ENCODE results near the gene SAA2.

SAA2 gene

DNA sequence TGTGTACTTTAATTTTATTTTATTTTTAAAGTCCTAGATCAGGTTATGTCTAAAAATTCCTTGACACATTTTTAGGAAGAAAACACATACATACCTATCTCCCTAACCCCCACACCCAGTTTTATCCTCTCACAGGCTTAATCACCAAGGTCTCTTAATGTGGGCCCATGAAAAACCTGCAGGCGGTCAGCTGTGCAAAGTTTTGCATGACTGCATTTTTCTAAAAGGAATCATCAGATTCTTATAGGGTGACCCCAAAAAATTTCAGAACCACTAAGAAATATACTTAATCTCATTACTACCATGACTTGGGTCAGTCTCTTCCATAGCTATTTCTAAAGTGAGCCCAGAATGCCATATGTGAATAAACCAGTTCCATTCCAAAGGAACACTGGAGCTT lies 37.4 kb upstream of the SAA2 start:
- TF ChIP-seq, protein P1, sequence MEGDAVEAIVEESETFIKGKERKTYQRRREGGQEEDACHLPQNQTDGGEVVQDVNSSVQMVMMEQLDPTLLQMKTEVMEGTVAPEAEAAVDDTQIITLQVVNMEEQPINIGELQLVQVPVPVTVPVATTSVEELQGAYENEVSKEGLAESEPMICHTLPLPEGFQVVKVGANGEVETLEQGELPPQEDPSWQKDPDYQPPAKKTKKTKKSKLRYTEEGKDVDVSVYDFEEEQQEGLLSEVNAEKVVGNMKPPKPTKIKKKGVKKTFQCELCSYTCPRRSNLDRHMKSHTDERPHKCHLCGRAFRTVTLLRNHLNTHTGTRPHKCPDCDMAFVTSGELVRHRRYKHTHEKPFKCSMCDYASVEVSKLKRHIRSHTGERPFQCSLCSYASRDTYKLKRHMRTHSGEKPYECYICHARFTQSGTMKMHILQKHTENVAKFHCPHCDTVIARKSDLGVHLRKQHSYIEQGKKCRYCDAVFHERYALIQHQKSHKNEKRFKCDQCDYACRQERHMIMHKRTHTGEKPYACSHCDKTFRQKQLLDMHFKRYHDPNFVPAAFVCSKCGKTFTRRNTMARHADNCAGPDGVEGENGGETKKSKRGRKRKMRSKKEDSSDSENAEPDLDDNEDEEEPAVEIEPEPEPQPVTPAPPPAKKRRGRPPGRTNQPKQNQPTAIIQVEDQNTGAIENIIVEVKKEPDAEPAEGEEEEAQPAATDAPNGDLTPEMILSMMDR (conservative IDR thresholded peaks at IDR 0.05; ENCODE audit: low read depth, low read length), result no peak
- Histone ChIP-seq H2AFZ (ENCODE audit: low read depth) (no peak overlapping the region), H3K4me2 (no peak overlapping the region), H4K20me1 (ENCODE audit: insufficient read depth) (no peaks in the 10 kb centered on the region), H3K9ac (no peak overlapping the region), H3K27ac (no peak overlapping the region), H3K4me3 (IDR thresholded peaks at IDR 0.05; ENCODE audit: insufficient read depth, low read depth, low read length) (no peak overlapping the region), H3K4me1 (ENCODE audit: low read depth, poor library complexity, severe bottlenecking) (peaks cover 4% of the 10 kb centered on the region), H3K36me3 (ENCODE audit: insufficient read depth) (no peaks in the 10 kb centered on the region), H3K27me3 (ENCODE audit: insufficient read depth, low read depth) (no peaks in the 10 kb centered on the region), H3K79me2 (ENCODE audit: insufficient read depth, low read depth) (no peaks in the 10 kb centered on the region)

DNA sequence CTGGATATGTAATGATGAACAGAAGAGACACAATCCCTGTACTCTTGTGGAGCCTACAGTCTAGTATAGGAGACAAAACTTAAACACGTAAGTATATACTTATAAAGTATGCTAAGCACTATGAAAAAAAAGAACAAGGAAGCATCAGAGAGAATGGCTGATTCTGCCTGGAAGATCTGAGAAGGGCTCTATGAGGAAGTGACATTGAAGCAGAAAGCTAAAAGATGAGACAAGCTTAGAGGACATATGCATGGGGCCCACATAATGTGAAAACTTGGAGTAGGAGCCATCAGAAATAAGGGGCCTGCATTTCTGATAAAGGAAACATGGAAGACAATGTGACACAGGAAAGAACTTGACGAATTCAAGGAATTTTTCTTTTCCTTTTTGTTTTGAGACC lies 34.2 kb upstream of the SAA2 start:
- Histone ChIP-seq H3K27ac (no peak overlapping the region), H3K4me3 (IDR thresholded peaks at IDR 0.05; ENCODE audit: insufficient read depth, low read depth, low read length) (no peak overlapping the region), H3K4me2 (no peak overlapping the region), H3K36me3 (ENCODE audit: insufficient read depth) (no peaks in the 10 kb centered on the region), H3K9ac (no peak overlapping the region), H4K20me1 (ENCODE audit: insufficient read depth) (no peaks in the 10 kb centered on the region), H3K4me1 (ENCODE audit: low read depth, poor library complexity, severe bottlenecking) (peaks cover 10% of the 10 kb centered on the region), H2AFZ (ENCODE audit: low read depth) (no peak overlapping the region), H3K27me3 (ENCODE audit: insufficient read depth, low read depth) (no peaks in the 10 kb centered on the region), H3K79me2 (ENCODE audit: insufficient read depth, low read depth) (no peaks in the 10 kb centered on the region)
- TF ChIP-seq, protein P1 (conservative IDR thresholded peaks at IDR 0.05; ENCODE audit: low read depth, low read length), result no peak

DNA sequence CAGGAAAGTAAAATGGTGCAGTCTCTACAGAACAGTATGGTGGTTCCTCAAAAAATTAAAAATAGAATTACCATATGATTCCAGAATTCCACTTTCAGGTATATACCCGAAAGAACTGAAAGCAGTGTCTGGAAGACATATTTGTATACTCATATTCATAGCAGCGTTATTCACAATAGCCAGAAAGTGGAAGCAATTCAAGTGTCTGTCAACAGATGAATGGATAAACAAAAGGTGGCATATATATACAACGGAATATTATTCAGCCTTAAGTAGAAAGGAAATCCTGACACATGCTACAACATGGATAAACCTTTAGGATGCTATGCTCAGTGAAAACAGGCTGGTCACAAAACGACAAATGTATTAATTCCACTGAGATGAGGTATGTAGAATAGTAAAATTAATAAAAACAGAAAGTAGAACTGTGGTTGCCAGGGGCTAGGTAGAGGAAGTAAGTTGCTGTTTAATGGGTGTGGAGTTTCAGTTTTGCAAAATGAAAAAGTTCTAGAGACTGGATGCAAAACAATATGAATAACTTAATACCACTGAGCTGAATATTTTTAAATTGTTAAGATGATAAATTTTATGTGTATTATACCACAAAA lies 32.1 kb upstream of the SAA2 start:
- Histone ChIP-seq H3K9ac (no peak overlapping the region), H3K4me2 (peak overlapping the region; percentile 4; the same call in 1 of the 2 replicates), H3K79me2 (ENCODE audit: insufficient read depth, low read depth) (no peaks in the 10 kb centered on the region), H3K27me3 (ENCODE audit: insufficient read depth, low read depth) (no peaks in the 10 kb centered on the region), H3K27ac (no peak overlapping the region), H2AFZ (ENCODE audit: low read depth) (no peak overlapping the region), H3K36me3 (ENCODE audit: insufficient read depth) (no peaks in the 10 kb centered on the region), H3K4me3 (IDR thresholded peaks at IDR 0.05; ENCODE audit: insufficient read depth, low read depth, low read length) (no peak overlapping the region), H3K4me1 (ENCODE audit: low read depth, poor library complexity, severe bottlenecking) (peaks cover 10% of the 10 kb centered on the region), H4K20me1 (ENCODE audit: insufficient read depth) (no peaks in the 10 kb centered on the region)
- TF ChIP-seq, protein P1 (conservative IDR thresholded peaks at IDR 0.05; ENCODE audit: low read depth, low read length), result no peak

DNA sequence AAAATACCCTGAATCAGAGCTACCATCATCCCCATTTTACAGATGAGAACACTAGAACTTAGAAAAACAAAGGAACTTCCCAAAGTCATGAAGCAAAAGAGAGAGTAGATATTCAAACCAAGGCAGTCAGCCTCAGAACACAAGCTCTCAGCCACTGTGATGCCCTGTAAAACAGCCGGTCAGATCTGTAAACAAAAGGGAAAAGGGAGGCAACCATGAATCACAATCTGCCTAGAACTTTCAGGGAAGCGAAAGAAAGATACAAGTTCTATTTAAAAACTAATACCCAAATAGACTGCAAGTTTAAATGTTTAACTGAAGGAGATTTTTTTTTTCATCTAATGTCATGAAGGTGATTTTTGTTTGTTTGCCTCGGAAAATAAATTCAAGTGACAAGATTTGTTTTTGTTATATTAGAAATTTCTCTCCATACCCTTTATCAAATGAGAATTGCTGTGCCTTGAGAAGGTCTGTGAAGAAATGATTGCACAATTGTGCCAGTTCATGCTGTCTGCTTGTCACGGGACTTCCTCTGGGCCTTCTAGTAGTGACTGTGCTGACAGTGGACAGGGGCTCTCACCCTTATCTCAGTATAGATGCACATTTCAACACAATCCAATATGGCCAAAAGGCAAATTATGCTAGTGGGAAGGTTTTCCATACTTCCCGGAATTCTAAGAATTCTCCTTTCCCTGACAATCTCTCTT lies 29.2 kb upstream of the SAA2 start:
- no peaks in the 10 kb centered on the region for H3K36me3 ChIP-seq (ENCODE audit: insufficient read depth)
- H4K20me1 ChIP-seq (ENCODE audit: insufficient read depth), result no peaks in the 10 kb centered on the region
- H3K79me2 ChIP-seq (ENCODE audit: insufficient read depth, low read depth), result no peaks in the 10 kb centered on the region
- H3K27ac ChIP-seq, result no peak overlapping the region
- no peak overlapping the region for H3K9ac ChIP-seq
- no peak overlapping the region for H3K4me2 ChIP-seq
- no peak overlapping the region for H2AFZ ChIP-seq (ENCODE audit: low read depth)
- no peak overlapping the region for H3K4me3 ChIP-seq (IDR thresholded peaks at IDR 0.05; ENCODE audit: insufficient read depth, low read depth, low read length)
- TF ChIP-seq, protein P1 (conservative IDR thresholded peaks at IDR 0.05; ENCODE audit: low read depth, low read length), result no peak
- peaks cover 10% of the 10 kb centered on the region for H3K4me1 ChIP-seq (ENCODE audit: low read depth, poor library complexity, severe bottlenecking)
- H3K27me3 ChIP-seq (ENCODE audit: insufficient read depth, low read depth), result no peaks in the 10 kb centered on the region

Measured in KMS-11 (cell line).